Measurements from ENCODE around the gene SNED1.

SNED1 gene

DNA sequence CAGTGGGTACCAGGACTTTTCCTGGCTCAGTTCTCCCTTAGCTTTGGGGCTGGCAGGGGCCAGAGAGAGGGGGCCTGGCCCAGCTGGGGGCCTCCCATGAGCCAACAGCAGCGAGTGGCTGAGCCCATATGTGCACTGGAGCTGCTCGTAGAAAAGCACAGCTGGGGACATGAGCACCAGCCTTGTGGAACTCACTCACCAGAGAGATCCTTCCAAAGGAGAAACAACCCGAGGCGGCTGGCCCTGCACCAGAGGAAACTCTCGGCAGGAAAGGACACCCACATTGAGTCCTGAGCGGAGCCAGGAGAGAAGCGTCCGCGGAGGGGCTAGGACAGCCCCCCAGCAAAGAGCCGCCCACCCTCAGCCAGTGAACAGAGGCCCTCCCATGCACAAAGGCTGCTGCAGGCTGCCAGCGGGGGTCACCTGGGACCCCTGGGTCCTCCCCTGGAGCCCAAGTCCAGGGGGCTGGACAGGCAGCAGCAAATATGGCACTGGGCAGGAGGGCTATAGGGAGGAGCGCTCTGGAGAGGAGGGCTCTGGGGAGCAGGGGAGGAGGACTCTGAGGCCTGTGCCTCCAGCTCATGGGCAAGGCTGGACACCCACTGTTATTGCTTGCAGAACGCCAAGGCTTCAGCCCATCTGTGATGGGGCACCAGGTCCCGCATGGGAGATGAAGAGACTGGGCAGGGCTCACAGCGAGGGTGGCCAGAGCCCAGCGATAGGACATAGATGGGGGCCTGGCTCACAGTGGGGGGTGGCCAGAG, 42.1 kb upstream of the SNED1 start:
- TF ChIP-seq, protein P1, sequence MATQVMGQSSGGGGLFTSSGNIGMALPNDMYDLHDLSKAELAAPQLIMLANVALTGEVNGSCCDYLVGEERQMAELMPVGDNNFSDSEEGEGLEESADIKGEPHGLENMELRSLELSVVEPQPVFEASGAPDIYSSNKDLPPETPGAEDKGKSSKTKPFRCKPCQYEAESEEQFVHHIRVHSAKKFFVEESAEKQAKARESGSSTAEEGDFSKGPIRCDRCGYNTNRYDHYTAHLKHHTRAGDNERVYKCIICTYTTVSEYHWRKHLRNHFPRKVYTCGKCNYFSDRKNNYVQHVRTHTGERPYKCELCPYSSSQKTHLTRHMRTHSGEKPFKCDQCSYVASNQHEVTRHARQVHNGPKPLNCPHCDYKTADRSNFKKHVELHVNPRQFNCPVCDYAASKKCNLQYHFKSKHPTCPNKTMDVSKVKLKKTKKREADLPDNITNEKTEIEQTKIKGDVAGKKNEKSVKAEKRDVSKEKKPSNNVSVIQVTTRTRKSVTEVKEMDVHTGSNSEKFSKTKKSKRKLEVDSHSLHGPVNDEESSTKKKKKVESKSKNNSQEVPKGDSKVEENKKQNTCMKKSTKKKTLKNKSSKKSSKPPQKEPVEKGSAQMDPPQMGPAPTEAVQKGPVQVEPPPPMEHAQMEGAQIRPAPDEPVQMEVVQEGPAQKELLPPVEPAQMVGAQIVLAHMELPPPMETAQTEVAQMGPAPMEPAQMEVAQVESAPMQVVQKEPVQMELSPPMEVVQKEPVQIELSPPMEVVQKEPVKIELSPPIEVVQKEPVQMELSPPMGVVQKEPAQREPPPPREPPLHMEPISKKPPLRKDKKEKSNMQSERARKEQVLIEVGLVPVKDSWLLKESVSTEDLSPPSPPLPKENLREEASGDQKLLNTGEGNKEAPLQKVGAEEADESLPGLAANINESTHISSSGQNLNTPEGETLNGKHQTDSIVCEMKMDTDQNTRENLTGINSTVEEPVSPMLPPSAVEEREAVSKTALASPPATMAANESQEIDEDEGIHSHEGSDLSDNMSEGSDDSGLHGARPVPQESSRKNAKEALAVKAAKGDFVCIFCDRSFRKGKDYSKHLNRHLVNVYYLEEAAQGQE (IDR thresholded peaks at IDR 0.05; ENCODE audit: insufficient read depth in 1 of 2, low read depth in 2 of 2, low read length in 2 of 2) = no peak
- TF ChIP-seq TAF1 (IDR thresholded peaks at IDR 0.05; ENCODE audit: borderline replicate concordance, insufficient read depth, low read length) = no peak
- no peak for TF ChIP-seq FOXP2 (optimal IDR thresholded peaks at IDR 0.05; ENCODE audit: borderline replicate concordance, extremely low read depth, extremely low read length, insufficient read depth)
- TF ChIP-seq SIN3A (IDR thresholded peaks at IDR 0.05; ENCODE audit: borderline replicate concordance, insufficient read depth, low read length) = no peak
- no peak for TF ChIP-seq POLR2AphosphoS5 (IDR thresholded peaks at IDR 0.05; ENCODE audit: low read depth, low read length)

DNA sequence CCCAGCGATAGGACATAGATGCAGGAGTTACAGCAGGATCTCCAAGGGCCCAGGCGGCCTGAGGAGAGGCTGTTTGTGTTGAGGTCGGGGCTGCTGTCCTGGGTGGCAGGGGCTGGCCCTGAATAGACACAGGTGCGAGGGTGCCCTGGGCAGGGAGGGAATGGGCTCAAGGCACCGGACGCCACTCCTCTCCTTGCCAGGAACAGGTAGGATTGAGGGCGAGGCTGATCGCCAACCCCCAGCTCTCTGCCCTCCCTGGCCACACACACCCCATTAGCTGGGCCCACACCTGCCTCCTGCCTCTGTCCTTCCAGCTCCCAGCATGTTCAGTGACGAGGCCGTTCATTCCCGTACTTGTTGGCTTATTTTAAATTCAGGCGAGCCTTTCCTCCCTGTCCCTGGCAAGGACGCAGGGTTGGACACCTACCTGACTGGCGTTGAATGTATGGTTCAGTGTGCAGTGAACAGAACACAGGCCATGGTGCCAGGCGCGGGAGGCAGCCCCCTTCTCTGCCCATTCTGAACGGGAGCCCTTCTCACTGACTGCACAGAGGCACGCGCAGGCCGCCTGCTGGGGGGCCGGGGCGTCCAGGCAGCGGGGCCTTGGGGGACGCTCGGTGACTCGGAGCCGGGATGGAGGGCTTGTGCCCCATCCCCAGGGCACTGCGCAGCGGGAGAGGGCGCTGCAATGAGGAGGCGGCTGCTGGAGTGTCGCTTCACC, 41.3 kb upstream of the SNED1 start:
- TF ChIP-seq, protein P1 (IDR thresholded peaks at IDR 0.05; ENCODE audit: insufficient read depth in 1 of 2, low read depth in 2 of 2, low read length in 2 of 2) = no peak
- TF ChIP-seq POLR2AphosphoS5 (IDR thresholded peaks at IDR 0.05; ENCODE audit: low read depth, low read length) = no peak
- TF ChIP-seq FOXP2 (optimal IDR thresholded peaks at IDR 0.05; ENCODE audit: borderline replicate concordance, extremely low read depth, extremely low read length, insufficient read depth) = no peak
- TF ChIP-seq TAF1 (IDR thresholded peaks at IDR 0.05; ENCODE audit: borderline replicate concordance, insufficient read depth, low read length) = no peak
- TF ChIP-seq SIN3A (IDR thresholded peaks at IDR 0.05; ENCODE audit: borderline replicate concordance, insufficient read depth, low read length) = no peak

DNA sequence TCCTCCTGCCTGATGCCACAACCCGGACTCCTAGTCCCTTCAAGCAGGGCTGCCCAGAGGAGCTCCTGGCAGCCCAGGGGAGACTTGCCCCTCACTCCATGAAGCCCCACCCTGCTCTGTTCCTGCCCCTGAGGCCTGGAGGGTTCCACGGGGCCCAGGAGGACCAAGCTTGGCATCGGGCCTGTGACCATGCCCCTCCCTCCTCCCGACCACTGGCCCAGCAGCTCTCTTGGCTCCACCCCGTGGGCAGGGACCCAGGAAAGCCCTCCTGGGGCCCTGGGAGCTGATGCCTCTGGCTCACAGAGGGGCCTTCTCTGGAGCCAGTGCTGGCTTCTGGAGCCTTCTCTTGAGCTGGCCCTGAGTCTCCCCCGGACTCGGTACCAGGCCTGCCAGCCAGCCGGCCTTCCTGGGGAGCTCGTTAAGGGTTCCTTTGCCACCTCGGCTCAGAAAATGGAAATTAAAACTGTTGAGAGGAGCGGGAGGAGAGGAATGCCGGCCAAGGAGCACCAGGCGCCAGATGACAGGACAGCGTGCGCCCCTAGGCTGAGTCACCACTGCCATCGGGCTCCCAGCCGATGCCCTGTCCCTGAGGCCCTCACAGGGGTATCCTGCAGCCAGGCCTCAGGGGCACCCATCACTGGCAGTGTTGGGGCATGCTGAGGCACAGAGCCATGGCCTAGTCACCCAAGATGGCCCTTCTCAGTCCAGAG, 40.6 kb upstream of the SNED1 start:
- TF ChIP-seq FOXP2 (optimal IDR thresholded peaks at IDR 0.05; ENCODE audit: borderline replicate concordance, extremely low read depth, extremely low read length, insufficient read depth) (no peak), TAF1 (IDR thresholded peaks at IDR 0.05; ENCODE audit: borderline replicate concordance, insufficient read depth, low read length) (no peak)
- TF ChIP-seq, protein P1 (IDR thresholded peaks at IDR 0.05; ENCODE audit: insufficient read depth in 1 of 2, low read depth in 2 of 2, low read length in 2 of 2) = no peak

DNA sequence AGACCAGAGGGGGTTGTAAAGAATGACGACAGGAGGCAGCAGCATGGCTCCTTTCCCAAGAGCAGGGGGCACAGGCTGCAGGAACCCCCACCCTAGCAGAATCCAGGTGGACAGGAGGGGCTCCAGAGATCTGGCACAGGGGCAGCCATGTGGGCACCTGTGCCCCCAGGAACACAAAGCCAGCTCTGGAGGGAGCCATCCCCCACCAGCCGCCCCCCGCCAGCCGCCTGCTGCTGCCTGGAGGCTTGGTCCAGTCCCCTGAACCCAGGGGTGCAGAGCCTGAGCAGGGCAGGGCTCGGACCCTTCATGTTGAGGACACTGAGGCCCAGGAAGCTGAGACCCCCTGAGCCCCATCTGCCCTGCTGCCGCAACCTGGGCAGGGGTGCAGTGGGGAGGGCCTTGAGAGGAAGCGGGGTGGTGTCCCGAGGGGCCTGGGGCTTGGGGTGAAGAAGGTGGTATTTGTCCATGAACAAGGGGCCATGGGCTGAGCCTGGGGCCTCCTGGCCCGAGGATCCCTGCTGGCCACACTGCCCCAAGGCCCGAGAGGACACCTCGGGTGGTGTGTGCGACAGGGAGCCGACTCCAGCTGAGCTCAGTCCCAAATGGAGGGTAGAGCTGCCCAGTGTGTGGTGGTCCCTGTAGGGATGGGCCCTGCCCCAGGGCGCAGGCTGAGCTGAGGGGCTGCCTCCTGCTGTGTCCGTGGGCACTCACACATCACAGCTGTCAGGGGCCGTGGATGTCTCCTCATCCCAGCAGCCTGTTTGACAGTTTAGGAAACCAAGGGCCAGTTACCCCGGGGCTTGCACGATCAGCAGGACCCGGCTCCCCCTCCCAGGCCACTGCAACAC, 39.8 kb upstream of the SNED1 start:
- no peak for TF ChIP-seq FOXP2 (optimal IDR thresholded peaks at IDR 0.05; ENCODE audit: borderline replicate concordance, extremely low read depth, extremely low read length, insufficient read depth)
- TF ChIP-seq POLR2AphosphoS5 (IDR thresholded peaks at IDR 0.05; ENCODE audit: low read depth, low read length) = no peak
- TF ChIP-seq TAF1 (IDR thresholded peaks at IDR 0.05; ENCODE audit: borderline replicate concordance, insufficient read depth, low read length) = no peak
- TF ChIP-seq, protein P1 (IDR thresholded peaks at IDR 0.05; ENCODE audit: insufficient read depth in 1 of 2, low read depth in 2 of 2, low read length in 2 of 2) = no peak
- no peak for TF ChIP-seq SIN3A (IDR thresholded peaks at IDR 0.05; ENCODE audit: borderline replicate concordance, insufficient read depth, low read length)
